Activated T-helper 17 cell treated with anti-CD3 and anti-CD28 coated beads, Interleukin-2, amount 50 U/mL, for 72 hours (primary cell): Measurements from ENCODE around the gene NUP160. TPM values are rescaled to one million over a fixed set of nuclear protein-coding genes. Genes with fewer than 3 reads are reported as not detected.
"Not testable (repeated sequence)": the region's sequence is repeated elsewhere in the genome, so short reads cannot be mapped to it uniquely, and the experiment has no call there.

Experiments
- ATAC-seq: fragments of 150-1000 bp; cut with Tn5 transposase; replicated peaks from 2 replicates; pipeline ENCODE4 v1.10.0; 2021; ENCODE audit warnings: mild to moderate bottlenecking, moderate library complexity
- H3K27ac Mint-ChIP-seq: one replicate; pipeline ENCODE4 v1.8.0; 2022; ENCODE audit warnings: mixed read lengths
- H3K27me3 Mint-ChIP-seq: one replicate; pipeline ENCODE4 v1.8.0; 2022; ENCODE audit warnings: mixed read lengths
- H3K36me3 Mint-ChIP-seq: one replicate; pipeline ENCODE4 v1.8.0; 2022; ENCODE audit warnings: low read depth, mild to moderate bottlenecking, mixed read lengths
- H3K4me1 Mint-ChIP-seq: one replicate; pipeline ENCODE4 v1.8.0; 2022; ENCODE audit warnings: mixed read lengths
- H3K4me3 Mint-ChIP-seq: one replicate; pipeline ENCODE4 v1.8.0; 2022; ENCODE audit warnings: mild to moderate bottlenecking, mixed read lengths
- H3K9me3 Mint-ChIP-seq: one replicate; pipeline ENCODE4 v1.8.0; 2022; ENCODE audit warnings: mixed read lengths
- total RNA-seq, 2 donors: library from RNA; stranded (reverse); gene quantifications; one replicate each; pipeline ENCODE4 v1.2.3, GENCODE V29; 2022

The NUP160 gene
- total RNA-seq, 2 donors from 2014 or later = 61.9 to 77.7 TPM

- Mint-ChIP-seq H3K9me3 (no peaks in the 10 kb centered on the region), H3K36me3 (no peaks in the 10 kb centered on the region), H3K27me3 (no peaks in the 10 kb centered on the region), H3K4me3 (no peak overlapping the region), H3K4me1 (peaks cover 12% of the 10 kb centered on the region), H3K27ac (peak overlapping the region; percentile 21)
- ATAC-seq = no peak
Observed at GRCh38 chr11:47869544-47870393, 21.6 kb upstream of the NUP160 start.

- no peak for ATAC-seq
- no peaks in the 10 kb centered on the region for H3K9me3 Mint-ChIP-seq
- no peak overlapping the region for H3K4me3 Mint-ChIP-seq
- H3K27ac Mint-ChIP-seq = no peak overlapping the region
- no peaks in the 10 kb centered on the region for H3K36me3 Mint-ChIP-seq
- H3K4me1 Mint-ChIP-seq = peaks cover 21% of the 10 kb centered on the region
- no peaks in the 10 kb centered on the region for H3K27me3 Mint-ChIP-seq
Observed at GRCh38 chr11:47867823-47868222, 19.7 kb upstream of the NUP160 start.

- not testable (repeated sequence) for H3K9me3 Mint-ChIP-seq, H3K27me3 Mint-ChIP-seq, ATAC-seq, H3K4me3 Mint-ChIP-seq, H3K36me3 Mint-ChIP-seq, H3K27ac Mint-ChIP-seq
- peaks cover 21% of the 10 kb centered on the region for H3K4me1 Mint-ChIP-seq
Observed at GRCh38 chr11:47866892-47867291, 18.7 kb upstream of the NUP160 start.

GRCh38 chr11:47864901-47865300, 16.8 kb upstream of the NUP160 start:
- Mint-ChIP-seq H3K27ac (peak overlapping the region; percentile 46), H3K4me1 (peaks cover 21% of the 10 kb centered on the region), H3K9me3 (no peaks in the 10 kb centered on the region), H3K36me3 (no peaks in the 10 kb centered on the region), H3K27me3 (no peaks in the 10 kb centered on the region), H3K4me3 (peak overlapping the region; percentile 37)
- ATAC-seq = no peak

- Mint-ChIP-seq H3K9me3 (no peaks in the 10 kb centered on the region), H3K4me3 (peak overlapping the region; percentile 63), H3K36me3 (no peaks in the 10 kb centered on the region), H3K4me1 (peaks cover 15% of the 10 kb centered on the region), H3K27me3 (no peaks in the 10 kb centered on the region), H3K27ac (peak overlapping the region; percentile 20)
- no peak for ATAC-seq
Observed at GRCh38 chr11:47863898-47864430, 15.8 kb upstream of the NUP160 start.

- Mint-ChIP-seq H3K36me3 (no peaks in the 10 kb centered on the region), H3K27ac (peak overlapping the region; percentile 20), H3K4me3 (peak overlapping the region; percentile 63), H3K4me1 (peaks cover 14% of the 10 kb centered on the region), H3K9me3 (no peaks in the 10 kb centered on the region), H3K27me3 (no peaks in the 10 kb centered on the region)
- ATAC-seq = peak; percentile 77
Observed at GRCh38 chr11:47863189-47863897, 15.2 kb upstream of the NUP160 start.

- H3K4me1 Mint-ChIP-seq = peaks cover 18% of the 10 kb centered on the region
- peak overlapping the region; percentile 22 for H3K4me3 Mint-ChIP-seq
Observed at GRCh38 chr11:47861728-47862127, 13.6 kb upstream of the NUP160 start.

GRCh38 chr11:47860536-47860935, 12.4 kb upstream of the NUP160 start:
- peaks cover 18% of the 10 kb centered on the region for H3K4me1 Mint-ChIP-seq
- H3K9me3 Mint-ChIP-seq = no peaks in the 10 kb centered on the region
- ATAC-seq = no peak

More at GRCh38 chr11:47861728-47862127, 13.6 kb upstream of the NUP160 start:
- Mint-ChIP-seq H3K27me3 (no peaks in the 10 kb centered on the region), H3K36me3 (no peaks in the 10 kb centered on the region), H3K27ac (peak overlapping the region; percentile 58), H3K9me3 (no peaks in the 10 kb centered on the region)
- peak; percentile 76 for ATAC-seq

GRCh38 chr11:47857892-47858543, 9.9 kb upstream of the NUP160 start:
- H3K4me1 Mint-ChIP-seq = peaks cover 5% of the 10 kb centered on the region
- no peaks in the 10 kb centered on the region for H3K27me3 Mint-ChIP-seq
- H3K9me3 Mint-ChIP-seq = no peaks in the 10 kb centered on the region
- no peaks in the 10 kb centered on the region for H3K36me3 Mint-ChIP-seq
- ATAC-seq = no peak
- no peak overlapping the region for H3K4me3 Mint-ChIP-seq
- H3K27ac Mint-ChIP-seq = no peak overlapping the region

More at GRCh38 chr11:47860536-47860935, 12.4 kb upstream of the NUP160 start:
- Mint-ChIP-seq H3K4me3 (no peak overlapping the region), H3K27ac (no peak overlapping the region), H3K36me3 (no peaks in the 10 kb centered on the region), H3K27me3 (no peaks in the 10 kb centered on the region)

GRCh38 chr11:47857485-47857884, 9.3 kb upstream of the NUP160 start:
- no peaks in the 10 kb centered on the region for H3K36me3 Mint-ChIP-seq
- H3K27ac Mint-ChIP-seq = no peak overlapping the region
- H3K27me3 Mint-ChIP-seq = no peaks in the 10 kb centered on the region
- H3K4me1 Mint-ChIP-seq = peaks cover 5% of the 10 kb centered on the region
- ATAC-seq = no peak
- H3K4me3 Mint-ChIP-seq = no peak overlapping the region
- H3K9me3 Mint-ChIP-seq = no peaks in the 10 kb centered on the region

- peaks cover 5% of the 10 kb centered on the region for H3K4me1 Mint-ChIP-seq
- H3K4me3 Mint-ChIP-seq = no peak overlapping the region
- no peak overlapping the region for H3K27ac Mint-ChIP-seq
- no peaks in the 10 kb centered on the region for H3K9me3 Mint-ChIP-seq
- no peaks in the 10 kb centered on the region for H3K36me3 Mint-ChIP-seq
- peak; percentile 40 for ATAC-seq
- H3K27me3 Mint-ChIP-seq = no peaks in the 10 kb centered on the region
Observed at GRCh38 chr11:47856186-47856585, 8.0 kb upstream of the NUP160 start.

GRCh38 chr11:47854667-47855066, 6.5 kb upstream of the NUP160 start:
- no peak overlapping the region for H3K4me3 Mint-ChIP-seq
- no peaks in the 10 kb centered on the region for H3K36me3 Mint-ChIP-seq
- H3K27me3 Mint-ChIP-seq = no peaks in the 10 kb centered on the region
- H3K4me1 Mint-ChIP-seq = peaks cover 13% of the 10 kb centered on the region
- no peaks in the 10 kb centered on the region for H3K9me3 Mint-ChIP-seq
- ATAC-seq = no peak
- H3K27ac Mint-ChIP-seq = no peak overlapping the region

- Mint-ChIP-seq H3K4me3 (no peak overlapping the region), H3K9me3 (no peaks in the 10 kb centered on the region), H3K27me3 (no peaks in the 10 kb centered on the region), H3K4me1 (peaks cover 16% of the 10 kb centered on the region), H3K36me3 (no peaks in the 10 kb centered on the region), H3K27ac (peak overlapping the region; percentile 70)
- ATAC-seq = no peak
Observed at GRCh38 chr11:47852053-47852452, 3.9 kb upstream of the NUP160 start.

- Mint-ChIP-seq H3K4me1 (peaks cover 25% of the 10 kb centered on the region), H3K9me3 (no peaks in the 10 kb centered on the region), H3K4me3 (peak overlapping the region; percentile 47), H3K27ac (peak overlapping the region; percentile 70), H3K27me3 (no peaks in the 10 kb centered on the region), H3K36me3 (no peaks in the 10 kb centered on the region)
- ATAC-seq = no peak
Observed at GRCh38 chr11:47850337-47850736, 2.2 kb upstream of the NUP160 start.
